Suprapubic skin (tissue), 3 donors: Measurements from ENCODE around the gene MAP6.

ENCODE experiments used
- POLR2A ChIP-seq, 2 donors: fragments of 450-650 bp; IDR thresholded peaks; one replicate each; pipeline ENCODE4 v1.6.1; 2017; ENCODE audit warnings: antibody characterized with exemption in 2 of 2, mild to moderate bottlenecking in 2 of 2, moderate library complexity in 2 of 2
- TF ChIP-seq, protein P1 (sequence below), 2 donors: fragments of 200-600 bp in 1 of 2; fragments of 450-650 bp in 1 of 2; sonication (generic) in 1 of 2; IDR thresholded peaks; one replicate each; pipeline ENCODE4 v1.5.1; 2016 to 2019; ENCODE audit warnings: antibody characterized with exemption in 2 of 2, mild to moderate bottlenecking in 1 of 2, moderate library complexity in 1 of 2

DNA sequence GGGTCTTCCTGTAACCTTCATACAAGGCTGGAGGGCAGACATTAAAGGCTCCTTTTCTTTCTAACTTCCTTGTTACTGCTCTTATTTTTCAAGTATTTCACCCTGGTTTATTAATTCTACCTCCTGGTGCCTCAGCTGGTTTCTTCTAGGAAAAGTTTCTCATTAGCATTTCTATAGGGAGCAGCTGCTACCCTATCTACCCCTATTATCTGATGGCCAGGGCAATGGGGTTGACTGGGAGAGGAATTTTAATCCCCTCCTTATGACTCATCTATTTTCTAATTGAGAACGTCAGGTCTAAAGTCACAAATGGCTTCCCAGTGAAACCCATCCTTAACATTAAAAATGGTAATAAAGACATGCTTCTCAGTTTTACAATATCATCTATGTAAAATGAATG, 5.0 kb downstream of the MAP6 start:
- TF ChIP-seq, protein P1, sequence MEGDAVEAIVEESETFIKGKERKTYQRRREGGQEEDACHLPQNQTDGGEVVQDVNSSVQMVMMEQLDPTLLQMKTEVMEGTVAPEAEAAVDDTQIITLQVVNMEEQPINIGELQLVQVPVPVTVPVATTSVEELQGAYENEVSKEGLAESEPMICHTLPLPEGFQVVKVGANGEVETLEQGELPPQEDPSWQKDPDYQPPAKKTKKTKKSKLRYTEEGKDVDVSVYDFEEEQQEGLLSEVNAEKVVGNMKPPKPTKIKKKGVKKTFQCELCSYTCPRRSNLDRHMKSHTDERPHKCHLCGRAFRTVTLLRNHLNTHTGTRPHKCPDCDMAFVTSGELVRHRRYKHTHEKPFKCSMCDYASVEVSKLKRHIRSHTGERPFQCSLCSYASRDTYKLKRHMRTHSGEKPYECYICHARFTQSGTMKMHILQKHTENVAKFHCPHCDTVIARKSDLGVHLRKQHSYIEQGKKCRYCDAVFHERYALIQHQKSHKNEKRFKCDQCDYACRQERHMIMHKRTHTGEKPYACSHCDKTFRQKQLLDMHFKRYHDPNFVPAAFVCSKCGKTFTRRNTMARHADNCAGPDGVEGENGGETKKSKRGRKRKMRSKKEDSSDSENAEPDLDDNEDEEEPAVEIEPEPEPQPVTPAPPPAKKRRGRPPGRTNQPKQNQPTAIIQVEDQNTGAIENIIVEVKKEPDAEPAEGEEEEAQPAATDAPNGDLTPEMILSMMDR (IDR thresholded peaks at IDR 0.05): no peak
- no peak for TF ChIP-seq POLR2A (IDR thresholded peaks at IDR 0.05)
